ENCODE measurements around the gene NFATC4. TPM values are rescaled to one million over a fixed set of nuclear protein-coding genes. Genes with fewer than 3 reads are reported as not detected.
A peak's percentile ranks its signal among the peaks of the same experiment; 100 is the strongest.

The NFATC4 gene
- polyA plus RNA-seq, 3 donors = not detected

DNA sequence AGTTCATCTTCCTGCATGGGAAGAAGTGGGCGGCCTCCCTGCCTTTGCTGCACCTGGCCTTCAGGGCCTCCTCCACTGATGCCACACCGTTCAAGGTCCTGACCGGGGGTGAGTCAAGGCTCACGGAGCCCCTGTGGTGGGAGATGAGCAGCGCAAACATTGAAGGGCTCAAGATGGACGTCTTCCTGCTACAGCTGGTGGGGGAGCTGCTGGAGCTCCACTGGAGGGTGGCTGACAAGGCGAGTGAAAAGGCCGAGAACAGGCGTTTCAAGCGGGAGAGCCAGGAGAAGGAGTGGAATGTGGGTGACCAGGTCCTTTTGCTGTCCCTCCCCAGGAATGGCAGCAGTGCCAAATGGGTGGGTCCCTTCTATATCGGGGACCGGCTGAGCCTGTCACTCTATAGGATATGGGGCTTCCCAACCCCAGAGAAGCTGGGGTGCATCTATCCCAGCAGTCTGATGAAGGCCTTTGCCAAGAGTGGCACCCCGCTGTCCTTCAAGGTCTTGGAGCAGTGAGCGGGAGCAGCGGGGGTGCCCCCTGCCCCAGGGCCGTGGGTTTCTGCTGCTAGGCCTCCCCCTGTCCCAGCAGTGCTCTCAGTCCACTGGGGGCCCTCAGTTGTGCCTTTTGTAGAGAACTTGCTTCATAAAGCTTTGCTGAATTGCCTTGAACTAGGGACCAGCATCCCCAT is 49.1 kb downstream of the NFATC4 start:
- DNase-seq = no peak
- no peak overlapping the region for H3K9ac ChIP-seq (ENCODE audit: insufficient read depth, low read length, poor library complexity, severe bottlenecking)
- Mint-ChIP-seq H3K27me3 (ENCODE audit: low read depth in 3 of 3) (peaks cover 11 to 25% (median 20%) of the 10 kb centered on the region in 3 donors), H3K4me1 (no peaks in the 10 kb centered on the region), H3K36me3 (no peaks in the 10 kb centered on the region), H3K4me3 (no peak overlapping the region), H3K9me3 (no peaks in the 10 kb centered on the region), H3K27ac (peak overlapping the region in 1 of 7 donors; percentile 10)
- no peaks in the 10 kb centered on the region for H3K36me3 ChIP-seq (replicated peaks in 1 of 2; ENCODE audit: control insufficient read depth in 1 of 2, insufficient read depth in 2 of 2, low read length in 2 of 2)
- H3K4me1 ChIP-seq (ENCODE audit: control insufficient read depth in 1 of 2, insufficient read depth in 2 of 2, low read length in 2 of 2) = peaks cover 0 to under 1% of the 10 kb centered on the region in 2 donors
- peaks cover 2 to 5% of the 10 kb centered on the region in 2 donors for H3K27me3 ChIP-seq (ENCODE audit: control insufficient read depth in 2 of 2, insufficient read depth in 2 of 2, low read length in 2 of 2)
- TF ChIP-seq, protein P1, sequence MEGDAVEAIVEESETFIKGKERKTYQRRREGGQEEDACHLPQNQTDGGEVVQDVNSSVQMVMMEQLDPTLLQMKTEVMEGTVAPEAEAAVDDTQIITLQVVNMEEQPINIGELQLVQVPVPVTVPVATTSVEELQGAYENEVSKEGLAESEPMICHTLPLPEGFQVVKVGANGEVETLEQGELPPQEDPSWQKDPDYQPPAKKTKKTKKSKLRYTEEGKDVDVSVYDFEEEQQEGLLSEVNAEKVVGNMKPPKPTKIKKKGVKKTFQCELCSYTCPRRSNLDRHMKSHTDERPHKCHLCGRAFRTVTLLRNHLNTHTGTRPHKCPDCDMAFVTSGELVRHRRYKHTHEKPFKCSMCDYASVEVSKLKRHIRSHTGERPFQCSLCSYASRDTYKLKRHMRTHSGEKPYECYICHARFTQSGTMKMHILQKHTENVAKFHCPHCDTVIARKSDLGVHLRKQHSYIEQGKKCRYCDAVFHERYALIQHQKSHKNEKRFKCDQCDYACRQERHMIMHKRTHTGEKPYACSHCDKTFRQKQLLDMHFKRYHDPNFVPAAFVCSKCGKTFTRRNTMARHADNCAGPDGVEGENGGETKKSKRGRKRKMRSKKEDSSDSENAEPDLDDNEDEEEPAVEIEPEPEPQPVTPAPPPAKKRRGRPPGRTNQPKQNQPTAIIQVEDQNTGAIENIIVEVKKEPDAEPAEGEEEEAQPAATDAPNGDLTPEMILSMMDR (IDR thresholded peaks at IDR 0.05) = no peak
- WGBS (ENCODE audit: insufficient coverage) = 94% methylated on average over 16 of the region's 16 CpGs
- H3K27ac ChIP-seq (ENCODE audit: low read depth in 1 of 2, low read length in 2 of 2) = no peak overlapping the region
- no peak overlapping the region for H3K4me2 ChIP-seq (replicated peaks; ENCODE audit: extremely low read depth, low read length, poor library complexity, severe bottlenecking)
- no peak overlapping the region for H3K4me3 ChIP-seq (replicated peaks in 1 of 3; ENCODE audit: low read depth in 2 of 3, low read length in 3 of 3)
- H3K9me3 ChIP-seq (replicated peaks in 1 of 2; ENCODE audit: control insufficient read depth in 1 of 2, insufficient read depth in 1 of 2, low read length in 2 of 2) = no peaks in the 10 kb centered on the region
- H2AFZ ChIP-seq (ENCODE audit: insufficient read depth, low read depth, low read length, poor library complexity, severe bottlenecking) = no peak overlapping the region
- no peaks in the 10 kb centered on the region for H4K20me1 ChIP-seq (ENCODE audit: insufficient read depth, low read length)
- intact Hi-C loops (cut with micrococcal nuclease) = no loop called here
- H3K79me2 ChIP-seq (ENCODE audit: insufficient read depth, low read length) = no peaks in the 10 kb centered on the region

DNA sequence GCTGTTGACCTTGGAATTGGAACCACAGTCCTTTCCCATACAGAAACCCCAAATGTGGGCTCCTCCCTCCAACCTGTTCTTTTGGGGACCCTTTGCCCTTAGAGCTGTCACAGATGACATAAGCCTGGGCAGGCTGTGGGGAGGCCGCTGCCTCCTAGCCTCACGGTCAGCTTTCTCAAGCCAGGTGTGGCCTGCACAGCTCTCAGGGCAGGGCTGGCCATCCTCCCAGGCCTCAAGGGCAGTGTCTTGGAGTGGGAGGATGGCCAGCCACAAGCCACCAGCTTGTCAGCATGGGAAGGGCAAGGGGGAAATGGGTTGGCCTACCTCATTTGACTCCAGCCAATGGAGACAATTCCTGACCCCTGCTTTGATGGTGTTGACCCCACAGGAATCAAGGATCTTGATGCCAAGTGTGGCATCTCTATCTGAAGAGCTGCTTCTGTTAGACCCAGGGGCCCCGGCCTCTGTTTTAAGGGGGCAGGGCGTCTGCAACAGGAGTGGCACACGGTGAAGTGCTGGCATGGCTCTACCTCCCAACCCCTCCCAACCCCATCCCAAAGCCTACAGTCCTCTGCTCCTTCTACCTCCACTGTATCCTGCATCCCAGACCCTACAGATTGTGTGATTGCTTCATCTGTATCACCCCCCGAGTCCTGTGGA is 50.0 kb downstream of the NFATC4 start:
- Histone ChIP-seq H3K27ac (ENCODE audit: low read depth in 1 of 2, low read length in 2 of 2) (no peak overlapping the region), H3K27me3 (ENCODE audit: control insufficient read depth in 2 of 2, insufficient read depth in 2 of 2, low read length in 2 of 2) (peaks cover 2 to 5% of the 10 kb centered on the region in 2 donors), H3K4me3 (replicated peaks in 1 of 3; ENCODE audit: low read depth in 2 of 3, low read length in 3 of 3) (no peak overlapping the region), H3K9ac (ENCODE audit: insufficient read depth, low read length, poor library complexity, severe bottlenecking) (no peak overlapping the region), H2AFZ (ENCODE audit: insufficient read depth, low read depth, low read length, poor library complexity, severe bottlenecking) (no peak overlapping the region), H3K79me2 (ENCODE audit: insufficient read depth, low read length) (no peaks in the 10 kb centered on the region), H3K9me3 (replicated peaks in 1 of 2; ENCODE audit: control insufficient read depth in 1 of 2, insufficient read depth in 1 of 2, low read length in 2 of 2) (no peaks in the 10 kb centered on the region), H3K4me1 (ENCODE audit: control insufficient read depth in 1 of 2, insufficient read depth in 2 of 2, low read length in 2 of 2) (peaks cover 8 to 10% of the 10 kb centered on the region in 2 donors), H3K36me3 (replicated peaks in 1 of 2; ENCODE audit: control insufficient read depth in 1 of 2, insufficient read depth in 2 of 2, low read length in 2 of 2) (no peaks in the 10 kb centered on the region), H3K4me2 (replicated peaks; ENCODE audit: extremely low read depth, low read length, poor library complexity, severe bottlenecking) (no peak overlapping the region), H4K20me1 (ENCODE audit: insufficient read depth, low read length) (no peaks in the 10 kb centered on the region)
- Mint-ChIP-seq H3K4me3 (no peak overlapping the region), H3K4me1 (no peaks in the 10 kb centered on the region), H3K27ac (no peak overlapping the region), H3K9me3 (no peaks in the 10 kb centered on the region), H3K36me3 (no peaks in the 10 kb centered on the region), H3K27me3 (ENCODE audit: low read depth in 3 of 3) (peaks cover 11 to 25% (median 20%) of the 10 kb centered on the region in 3 donors)
- intact Hi-C loops (cut with micrococcal nuclease) = no loop called here
- WGBS (ENCODE audit: insufficient coverage) = 91% methylated on average over 5 of the region's 6 CpGs
- no peak for DNase-seq
- TF ChIP-seq, protein P1 (IDR thresholded peaks at IDR 0.05) = no peak

Measured in CD14-positive monocyte (primary cell).